Measurements from ENCODE around the gene MYO7B. TPM values are rescaled to one million over a fixed set of nuclear protein-coding genes. Genes with fewer than 3 reads are reported as not detected.

The MYO7B gene
- total RNA-seq, 2 donors from 2014 or later = 0.52 to 0.67 TPM

DNA sequence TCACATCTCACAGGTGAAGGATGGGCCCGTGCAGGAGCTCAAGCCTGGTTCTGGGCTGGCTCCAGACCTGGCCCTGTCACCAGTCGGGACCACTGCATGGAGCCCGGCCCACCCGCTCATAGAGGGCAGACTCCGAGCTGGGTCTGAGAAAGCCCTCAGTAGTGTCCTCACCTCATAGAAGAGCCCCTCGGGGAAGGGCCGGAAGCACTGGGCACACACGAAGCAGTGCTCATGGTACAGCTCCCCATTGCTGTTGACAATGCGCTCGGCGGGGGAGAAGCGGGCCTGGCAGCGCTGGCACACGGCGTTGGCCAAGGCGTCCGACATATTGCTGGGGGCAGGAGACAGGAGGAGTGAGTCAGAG lies 121.7 kb downstream of the MYO7B start:
- DNase-seq (ENCODE audit: low spot score) = no peak
- H3K27me3 ChIP-seq = no peaks in the 10 kb centered on the region
- H3K4me3 ChIP-seq = no peak overlapping the region
- H3K4me1 ChIP-seq = peaks cover 0 to 98% of the 10 kb centered on the region in 2 donors
- H3K27ac ChIP-seq = peak overlapping the region; percentile 82 to 88
- peaks cover 63% of the 10 kb centered on the region for H3K36me3 ChIP-seq
- H3K9me3 ChIP-seq = no peaks in the 10 kb centered on the region
- TF ChIP-seq, protein P1, sequence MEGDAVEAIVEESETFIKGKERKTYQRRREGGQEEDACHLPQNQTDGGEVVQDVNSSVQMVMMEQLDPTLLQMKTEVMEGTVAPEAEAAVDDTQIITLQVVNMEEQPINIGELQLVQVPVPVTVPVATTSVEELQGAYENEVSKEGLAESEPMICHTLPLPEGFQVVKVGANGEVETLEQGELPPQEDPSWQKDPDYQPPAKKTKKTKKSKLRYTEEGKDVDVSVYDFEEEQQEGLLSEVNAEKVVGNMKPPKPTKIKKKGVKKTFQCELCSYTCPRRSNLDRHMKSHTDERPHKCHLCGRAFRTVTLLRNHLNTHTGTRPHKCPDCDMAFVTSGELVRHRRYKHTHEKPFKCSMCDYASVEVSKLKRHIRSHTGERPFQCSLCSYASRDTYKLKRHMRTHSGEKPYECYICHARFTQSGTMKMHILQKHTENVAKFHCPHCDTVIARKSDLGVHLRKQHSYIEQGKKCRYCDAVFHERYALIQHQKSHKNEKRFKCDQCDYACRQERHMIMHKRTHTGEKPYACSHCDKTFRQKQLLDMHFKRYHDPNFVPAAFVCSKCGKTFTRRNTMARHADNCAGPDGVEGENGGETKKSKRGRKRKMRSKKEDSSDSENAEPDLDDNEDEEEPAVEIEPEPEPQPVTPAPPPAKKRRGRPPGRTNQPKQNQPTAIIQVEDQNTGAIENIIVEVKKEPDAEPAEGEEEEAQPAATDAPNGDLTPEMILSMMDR (IDR thresholded peaks at IDR 0.05) = no peak

DNA sequence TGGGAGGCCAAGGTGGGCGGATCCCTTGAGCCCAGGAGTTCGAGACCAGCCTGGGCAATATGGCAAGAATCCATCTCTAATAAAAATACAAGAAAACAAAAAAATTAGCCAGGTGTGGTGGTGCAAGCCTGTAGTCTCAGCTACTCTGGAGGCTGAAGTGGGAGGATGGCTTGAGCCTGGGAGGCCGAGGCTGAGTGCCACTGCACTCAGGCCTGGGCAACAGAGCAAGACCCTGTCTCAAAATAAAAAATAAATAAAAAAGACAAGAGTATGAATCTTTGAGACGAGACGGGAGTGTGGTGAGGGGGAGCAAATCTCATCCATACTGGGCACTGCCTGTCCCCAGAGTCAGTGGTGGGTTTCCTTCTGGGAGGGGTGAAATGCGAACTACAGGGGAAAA lies 122.7 kb downstream of the MYO7B start:
- H3K36me3 ChIP-seq = peaks cover 54% of the 10 kb centered on the region
- peak overlapping the region; percentile 82 to 88 for H3K27ac ChIP-seq
- TF ChIP-seq, protein P1 (IDR thresholded peaks at IDR 0.05) = no peak
- H3K27me3 ChIP-seq = no peaks in the 10 kb centered on the region
- peaks cover 0 to 97% of the 10 kb centered on the region in 2 donors for H3K4me1 ChIP-seq
- no peak for DNase-seq (ENCODE audit: low spot score)
- no peak overlapping the region for H3K4me3 ChIP-seq
- no peaks in the 10 kb centered on the region for H3K9me3 ChIP-seq

DNA sequence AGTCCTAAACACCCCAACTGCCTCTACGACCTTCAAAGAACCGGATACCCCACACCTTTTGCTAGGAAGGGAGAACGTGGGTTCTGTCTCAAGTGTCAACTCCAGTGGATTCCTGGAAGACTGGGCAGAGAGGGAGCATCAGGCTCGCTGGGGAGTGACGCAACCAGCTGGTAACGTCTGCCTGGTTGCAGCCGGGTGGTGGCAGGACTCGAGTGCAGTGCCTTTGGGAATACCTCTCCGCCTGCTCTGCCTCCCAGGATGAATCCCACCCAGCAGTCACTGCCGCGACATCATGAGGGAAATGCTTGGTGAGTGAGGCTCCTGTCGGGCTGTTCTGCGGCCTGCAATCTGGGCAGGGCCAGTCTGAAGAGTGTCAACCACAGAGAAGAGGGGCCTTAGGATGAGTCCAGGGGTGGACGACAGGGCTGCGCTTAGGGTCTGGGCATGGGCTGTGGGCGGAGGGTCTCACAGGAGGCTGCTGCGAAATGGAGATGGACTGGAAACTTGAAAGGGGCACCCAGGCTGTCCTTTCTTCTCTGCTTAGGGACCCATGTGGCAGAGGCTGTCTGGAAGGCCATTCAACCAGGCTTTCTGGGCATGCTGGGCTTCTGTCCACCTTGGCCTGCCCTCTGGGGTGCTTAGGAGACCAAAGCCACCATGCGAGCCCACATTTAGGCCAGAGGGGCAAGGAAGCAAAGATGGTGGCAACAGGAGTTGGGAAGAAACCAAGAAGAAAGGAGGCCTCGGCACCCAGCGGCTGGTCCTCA lies 123.3 kb downstream of the MYO7B start:
- no peaks in the 10 kb centered on the region for H3K27me3 ChIP-seq
- peaks cover 47% of the 10 kb centered on the region for H3K36me3 ChIP-seq
- no peaks in the 10 kb centered on the region for H3K9me3 ChIP-seq
- TF ChIP-seq, protein P1 (IDR thresholded peaks at IDR 0.05) = no peak
- no peak for DNase-seq (ENCODE audit: low spot score)
- H3K27ac ChIP-seq = peak overlapping the region; percentile 82 to 88
- H3K4me1 ChIP-seq = peaks cover 0 to 97% of the 10 kb centered on the region in 2 donors
- H3K4me3 ChIP-seq = no peak overlapping the region

DNA sequence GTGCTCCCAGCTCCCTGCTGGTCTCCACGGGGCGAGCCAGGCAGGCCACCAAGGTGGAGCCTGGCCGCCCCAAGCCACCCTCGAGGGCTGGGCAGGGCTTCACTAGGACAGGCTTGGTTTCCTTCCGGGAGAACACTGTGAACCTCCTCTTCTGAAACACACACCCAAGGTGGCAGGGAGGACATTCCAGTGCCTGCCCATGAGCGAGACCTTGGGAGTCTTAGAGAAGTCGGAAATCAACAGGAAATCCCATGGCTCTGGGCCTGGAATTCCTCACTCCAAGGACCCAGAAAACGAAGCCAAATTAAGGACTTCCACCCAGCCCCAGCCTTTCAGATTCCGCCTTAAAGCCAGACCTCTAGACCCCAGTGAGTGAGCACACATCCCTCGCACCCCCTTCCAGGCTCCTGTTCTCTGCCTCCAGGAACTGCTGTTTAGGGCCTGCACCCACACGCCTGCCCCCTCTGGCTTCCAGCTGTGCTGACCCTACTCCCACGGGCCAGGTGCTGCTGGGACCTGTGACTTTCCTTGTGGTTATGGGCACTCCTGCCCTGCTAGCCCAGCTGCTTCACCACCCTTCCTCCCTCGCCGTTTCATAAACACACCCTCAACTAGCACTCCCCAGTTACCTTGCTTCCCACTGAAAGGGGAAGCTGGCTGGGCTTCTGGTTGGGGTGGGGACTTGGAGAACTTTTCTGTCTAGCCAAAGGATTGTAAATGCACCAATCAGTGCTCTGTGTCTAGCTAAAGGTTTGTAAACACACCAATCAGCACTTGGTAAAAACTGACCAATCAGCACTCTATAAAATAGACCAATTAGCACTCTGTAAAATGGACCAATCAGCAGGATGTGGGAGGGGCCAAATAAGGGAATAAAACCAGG lies 124.2 kb downstream of the MYO7B start:
- TF ChIP-seq, protein P1 (IDR thresholded peaks at IDR 0.05) = no peak
- peaks cover 0 to 97% of the 10 kb centered on the region in 2 donors for H3K4me1 ChIP-seq
- peak overlapping the region; percentile 82 to 88 for H3K27ac ChIP-seq
- peak; percentile 85 for DNase-seq (ENCODE audit: low spot score)
- H3K36me3 ChIP-seq = peaks cover 39% of the 10 kb centered on the region
- H3K9me3 ChIP-seq = no peaks in the 10 kb centered on the region
- H3K27me3 ChIP-seq = no peaks in the 10 kb centered on the region
- H3K4me3 ChIP-seq = peak overlapping the region in 1 of 2 donors; percentile 5

DNA sequence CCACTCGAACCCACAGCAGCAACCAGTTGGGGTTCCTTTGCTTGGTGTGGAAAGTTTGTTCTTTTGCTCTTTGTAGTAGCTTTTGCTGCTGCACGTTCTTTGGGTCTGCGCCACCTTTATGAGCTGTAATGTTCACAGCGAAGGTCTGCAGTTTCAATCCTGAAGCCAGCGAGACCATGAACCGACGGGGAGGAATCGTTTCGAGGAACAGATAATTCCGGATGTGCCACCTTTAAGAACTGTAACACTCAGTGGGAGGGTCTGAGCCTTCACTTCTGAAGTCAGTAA lies 124.8 kb downstream of the MYO7B start:
- Histone ChIP-seq H3K27ac (peak overlapping the region; percentile 82 to 88), H3K4me3 (no peak overlapping the region), H3K9me3 (no peaks in the 10 kb centered on the region), H3K36me3 (peaks cover 33% of the 10 kb centered on the region), H3K27me3 (no peaks in the 10 kb centered on the region), H3K4me1 (peaks cover 0 to 97% of the 10 kb centered on the region in 2 donors)
- TF ChIP-seq, protein P1 (IDR thresholded peaks at IDR 0.05) = no peak
- no peak for DNase-seq (ENCODE audit: low spot score)

Measured in right atrium auricular region (tissue), 2 donors.